Measurements from ENCODE around the gene LMO7. TPM values are rescaled to one million over a fixed set of nuclear protein-coding genes. Genes with fewer than 3 reads are reported as not detected.
A peak's percentile ranks its signal among the peaks of the same experiment; 100 is the strongest.
"Not testable (repeated sequence)": the region's sequence is repeated elsewhere in the genome, so short reads cannot be mapped to it uniquely, and the experiment has no call there.

LMO7 gene
- total RNA-seq, 1 donor from 2014 or later, result 125 TPM

DNA sequence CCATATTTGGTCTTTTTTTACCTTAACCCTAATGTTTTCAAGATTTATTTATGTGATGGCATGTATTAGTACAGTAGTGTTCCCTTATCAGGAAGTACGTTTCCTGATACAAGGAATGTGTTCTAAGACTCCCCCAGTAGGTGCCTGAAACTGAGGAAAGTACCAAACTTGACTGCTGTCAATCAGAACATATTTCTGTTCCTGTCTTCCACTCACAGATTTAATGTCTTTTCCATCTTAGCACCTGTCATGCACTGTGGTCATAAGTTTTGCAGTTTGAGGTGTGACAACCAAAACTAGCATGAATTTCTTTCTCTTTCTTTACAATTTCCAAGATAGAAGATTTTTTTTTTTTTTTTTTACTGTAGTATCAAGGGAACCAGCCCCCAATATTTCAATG lies 62.9 kb downstream of the LMO7 start:
- no peak for DNase-seq (ENCODE audit: low spot score)

GRCh38 chr13:75699717-75700116 lies 63.6 kb downstream of the LMO7 start:
- not testable (repeated sequence) for DNase-seq (ENCODE audit: low spot score)

GRCh38 chr13:75700552-75700951 lies 64.4 kb downstream of the LMO7 start:
- DNase-seq (ENCODE audit: low spot score), result no peak

DNA sequence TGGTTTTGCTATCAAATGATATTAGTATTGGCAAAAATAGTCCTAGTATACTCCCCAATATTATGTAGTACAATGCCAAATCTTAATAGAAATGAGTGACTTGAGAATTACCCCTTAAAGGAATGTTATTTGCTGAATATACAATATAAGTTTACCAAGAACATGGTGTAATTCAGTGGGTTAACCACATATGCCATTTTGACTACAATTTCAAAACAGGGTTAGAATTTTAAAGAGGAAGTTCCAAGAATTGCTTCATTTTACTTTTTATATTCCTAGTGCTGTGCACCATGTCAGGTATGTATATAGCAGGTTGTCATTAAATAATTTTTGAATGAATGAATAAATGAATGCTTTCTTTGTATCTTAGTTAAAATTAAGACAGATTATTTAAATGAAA lies 66.3 kb downstream of the LMO7 start:
- no peak for DNase-seq (ENCODE audit: low spot score)

GRCh38 chr13:75703769-75704168 lies 67.6 kb downstream of the LMO7 start:
- DNase-seq (ENCODE audit: low spot score), result no peak

DNA sequence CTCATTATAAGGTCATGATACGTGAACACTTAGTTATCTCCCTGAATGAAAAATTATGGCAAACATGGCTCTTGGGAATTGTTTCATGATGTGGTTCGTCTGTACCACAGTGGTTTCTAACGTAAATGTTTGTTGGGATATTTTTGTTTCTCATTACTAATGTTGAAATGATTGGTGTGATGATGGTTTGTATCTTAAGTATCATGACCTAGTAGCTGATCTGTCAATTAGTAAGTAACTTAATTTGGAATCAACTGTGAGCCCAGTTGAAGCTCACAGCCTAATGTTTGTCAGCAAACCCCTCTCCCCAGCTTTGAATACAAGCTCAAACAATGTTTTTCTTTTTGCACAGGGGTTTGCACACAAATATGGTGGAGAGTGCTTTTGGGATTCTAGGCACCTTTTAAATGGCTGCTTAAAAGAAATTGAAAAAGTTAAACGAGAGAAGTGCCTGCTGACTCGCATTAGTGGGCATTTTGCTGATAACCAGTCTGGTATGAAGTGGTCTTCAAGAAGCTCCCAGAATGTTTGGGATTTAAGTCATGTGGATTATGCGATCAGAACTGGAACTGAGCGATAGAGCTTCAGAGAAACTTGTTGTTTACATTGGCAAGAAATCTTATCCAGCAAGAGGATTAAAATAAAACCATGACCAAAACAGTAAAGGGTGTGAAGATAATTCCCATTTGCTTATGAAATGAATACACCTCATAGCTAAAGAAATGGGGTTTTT lies 68.2 kb downstream of the LMO7 start:
- DNase-seq (ENCODE audit: low spot score), result peak; percentile 51

DNA sequence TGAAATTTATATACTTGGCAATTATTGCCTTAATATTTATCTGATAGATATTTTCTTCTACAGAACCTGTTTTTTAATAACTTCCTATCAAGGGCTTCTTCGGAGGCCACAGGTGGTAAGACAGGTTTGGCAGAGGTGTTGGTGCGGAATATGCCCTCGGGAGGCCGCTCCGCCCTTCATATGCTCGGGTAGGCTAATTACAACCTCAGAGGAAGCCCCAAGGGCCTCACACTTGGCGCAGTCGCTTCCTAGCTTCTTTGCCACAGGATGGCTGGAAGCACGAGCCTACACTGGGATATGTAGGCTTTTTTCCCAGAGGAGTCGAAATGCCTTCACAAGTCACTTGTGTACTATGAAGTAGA lies 68.8 kb downstream of the LMO7 start:
- peak; percentile 49 for DNase-seq (ENCODE audit: low spot score)

GRCh38 chr13:75705395-75705794 lies 69.3 kb downstream of the LMO7 start:
- no peak for DNase-seq (ENCODE audit: low spot score)

DNA sequence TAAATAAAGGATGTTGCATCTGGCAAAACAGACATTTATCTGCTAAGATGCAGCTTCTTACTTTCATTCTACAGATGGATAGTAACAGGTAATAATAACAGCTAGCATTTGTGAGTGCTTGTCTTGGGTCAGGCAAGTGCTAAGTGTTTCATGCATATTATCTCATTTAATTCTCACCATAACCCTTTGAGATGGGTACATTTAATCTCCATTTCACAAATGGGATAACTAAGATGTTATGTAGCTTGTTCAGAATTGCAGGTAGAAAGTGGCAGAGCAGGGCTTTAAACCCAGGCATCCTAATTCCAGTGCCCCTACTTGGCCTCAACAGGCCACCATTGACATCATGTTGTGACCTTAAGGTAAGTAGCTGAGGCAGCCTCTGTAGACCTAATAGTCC lies 69.8 kb downstream of the LMO7 start:
- no peak for DNase-seq (ENCODE audit: low spot score)

DNA sequence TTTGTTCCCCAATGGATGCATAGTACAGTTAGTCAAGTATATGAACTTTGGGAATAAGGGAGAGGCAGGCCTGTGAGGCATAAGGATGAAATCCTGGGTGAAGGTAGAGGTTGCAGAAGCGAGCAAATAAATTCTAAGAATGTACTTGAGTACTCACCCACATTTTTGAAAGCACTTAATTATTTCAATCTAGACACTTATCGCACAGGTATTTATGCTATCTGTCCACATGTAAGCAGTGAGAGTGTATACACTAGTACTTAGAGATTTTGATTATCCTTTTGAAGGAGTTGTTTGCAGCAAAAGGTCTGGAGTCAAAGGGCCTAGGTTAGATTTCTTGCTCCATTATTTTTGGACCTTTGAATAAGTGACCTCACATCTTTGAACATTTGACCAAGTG lies 77.7 kb downstream of the LMO7 start:
- no peak for DNase-seq (ENCODE audit: low spot score)

- peak; percentile 42 for DNase-seq (ENCODE audit: low spot score)
Observed at GRCh38 chr13:75715601-75716523, 79.7 kb downstream of the LMO7 start.

DNA sequence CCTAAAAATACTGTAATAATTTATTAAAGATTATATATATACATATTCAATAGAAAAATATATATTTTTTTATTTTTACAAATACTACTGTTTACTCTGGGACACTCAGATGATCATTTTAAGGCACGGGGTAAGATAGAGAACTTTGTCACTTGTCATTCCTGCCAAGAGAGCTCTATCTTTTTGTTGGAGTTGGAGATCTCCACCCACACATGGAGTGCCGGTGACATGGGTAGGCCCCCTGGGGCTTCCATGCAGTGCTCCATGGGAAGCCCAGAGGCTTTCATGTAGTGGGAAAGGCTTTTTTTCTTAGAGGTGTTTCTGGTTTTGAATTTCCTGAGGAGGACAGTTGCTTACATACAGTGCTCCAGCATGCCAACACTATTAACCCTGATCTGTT lies 81.4 kb downstream of the LMO7 start:
- DNase-seq (ENCODE audit: low spot score), result no peak

DNA sequence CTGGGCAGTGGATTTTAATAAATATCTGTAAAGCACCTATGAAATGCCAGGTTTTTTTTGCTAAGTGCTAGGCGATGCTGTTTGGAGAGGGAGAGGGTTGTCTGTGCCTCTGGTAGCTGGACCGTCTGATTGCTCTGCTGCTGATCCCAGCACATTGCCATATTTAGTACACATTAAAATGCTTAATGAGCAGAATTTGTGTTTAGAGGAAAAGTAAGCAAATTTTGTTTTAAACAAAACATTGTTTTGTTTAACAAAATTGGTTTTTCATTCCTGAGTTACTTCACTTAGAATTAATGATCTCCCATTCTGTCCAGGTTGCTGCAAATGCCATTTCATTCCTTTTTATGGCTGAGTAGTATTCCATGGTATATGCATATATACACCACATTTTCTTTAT lies 85.2 kb downstream of the LMO7 start:
- DNase-seq (ENCODE audit: low spot score), result no peak

- DNase-seq (ENCODE audit: low spot score), result no peak
Observed at GRCh38 chr13:75723901-75724300, 87.8 kb downstream of the LMO7 start.

GRCh38 chr13:75724752-75725517 lies 88.8 kb downstream of the LMO7 start:
- no peak for DNase-seq (ENCODE audit: low spot score)

- DNase-seq (ENCODE audit: low spot score), result peak; percentile 45
Observed at GRCh38 chr13:75725736-75726135, 89.6 kb downstream of the LMO7 start.

GRCh38 chr13:75726306-75726705 lies 90.2 kb downstream of the LMO7 start:
- DNase-seq (ENCODE audit: low spot score), result no peak

DNA sequence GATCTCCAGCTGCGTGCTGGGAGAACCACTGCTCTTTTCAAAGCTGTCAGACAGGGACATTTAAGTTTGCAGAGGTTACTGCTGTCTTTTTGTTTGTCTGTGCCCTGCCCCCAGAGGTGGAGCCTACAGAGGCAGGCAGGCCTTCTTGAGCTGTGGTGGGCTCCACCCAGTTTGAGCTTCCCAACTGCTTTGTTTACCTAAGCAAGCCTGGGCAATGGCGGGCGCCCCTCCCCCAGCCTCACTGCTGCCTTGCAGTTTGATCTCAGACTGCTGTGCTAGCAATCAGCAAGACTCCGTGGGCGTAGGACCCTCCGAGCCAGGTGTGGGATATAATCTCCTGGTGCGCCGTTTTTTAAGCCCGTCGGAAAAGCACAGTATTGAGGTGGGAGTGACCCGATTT lies 97.0 kb downstream of the LMO7 start:
- not testable (repeated sequence) for DNase-seq (ENCODE audit: low spot score)

- peak; percentile 62 for DNase-seq (ENCODE audit: low spot score)
Observed at GRCh38 chr13:75736173-75736572, 100.0 kb downstream of the LMO7 start.

GRCh38 chr13:75738841-75739240 lies 102.7 kb downstream of the LMO7 start:
- no peak for DNase-seq (ENCODE audit: low spot score)

DNA sequence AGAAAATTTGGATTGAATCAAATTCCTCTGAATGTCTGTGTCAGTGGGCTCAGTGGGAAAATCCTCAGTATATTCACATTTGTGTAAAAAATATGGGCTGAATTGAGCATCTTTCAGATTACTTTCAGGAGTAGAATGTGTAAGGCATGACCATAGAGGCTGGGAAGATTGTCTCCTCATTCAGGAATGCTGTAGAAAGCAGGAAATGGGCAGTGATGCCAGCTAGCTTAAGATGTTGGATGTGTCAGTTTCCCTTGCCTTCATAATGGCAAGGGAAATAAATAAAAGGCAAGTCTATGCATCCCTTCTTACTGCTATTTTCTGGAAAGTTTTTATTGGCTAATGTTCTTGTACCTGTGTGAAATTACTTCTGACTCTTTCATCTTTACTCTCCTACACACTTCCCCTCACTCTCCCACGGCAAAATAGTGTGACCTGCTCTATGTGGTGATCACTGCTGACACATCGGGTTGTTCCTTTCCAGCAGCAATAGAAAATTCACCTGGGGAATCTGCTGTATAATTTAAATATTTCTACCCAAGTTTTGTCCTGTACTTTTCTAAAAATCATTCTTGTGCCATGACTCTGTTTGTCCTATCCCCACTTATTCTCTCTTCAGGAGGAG lies 103.2 kb downstream of the LMO7 start:
- no peak for DNase-seq (ENCODE audit: low spot score)

- DNase-seq (ENCODE audit: low spot score), result no peak
Observed at GRCh38 chr13:75740031-75740430, 103.9 kb downstream of the LMO7 start.

Measured in umbilical cord (tissue), 2 donors.